Endodermal cell (in vitro differentiated cells): ENCODE results near the gene ACKR4. TPM values are rescaled to one million over a fixed set of nuclear protein-coding genes. Genes with fewer than 3 reads are reported as not detected.

ENCODE experiments used
- DNase-seq: peaks from one replicate; pipeline ENCODE4 v3.0.0-alpha.2; 2017
- H3K27ac ChIP-seq: 2 replicates; pipeline ENCODE4 v1.5.1; 2013; ENCODE audit warnings: mild to moderate bottlenecking, low read depth, low read length, moderate library complexity
- H3K27me3 ChIP-seq: 2 replicates; pipeline ENCODE4 v1.6.1; 2013; ENCODE audit warnings: mild to moderate bottlenecking, low read length, moderate library complexity; ENCODE audit not compliant: insufficient read depth, control insufficient read depth, poor library complexity, severe bottlenecking
- H3K36me3 ChIP-seq: 2 replicates; pipeline ENCODE4 v1.7.0; 2013; ENCODE audit warnings: mild to moderate bottlenecking, low read length, moderate library complexity; ENCODE audit not compliant: control insufficient read depth, insufficient read depth
- H3K4me1 ChIP-seq: one replicate; pipeline ENCODE4 v1.7.0; 2013; ENCODE audit warnings: low read length; ENCODE audit not compliant: control insufficient read depth, insufficient read depth
- H3K4me3 ChIP-seq: 2 replicates; pipeline ENCODE4 v1.5.1; 2013; ENCODE audit warnings: mild to moderate bottlenecking, low read length, moderate library complexity
- H3K9ac ChIP-seq: 2 replicates; pipeline ENCODE4 v1.6.1; 2013; ENCODE audit warnings: mild to moderate bottlenecking, low read length, moderate library complexity; ENCODE audit not compliant: poor library complexity, severe bottlenecking; ENCODE audit errors: extremely low read depth
- H3K9me3 ChIP-seq: 2 replicates; pipeline ENCODE4 v1.6.1; 2013; ENCODE audit warnings: mild to moderate bottlenecking, low read length, moderate library complexity; ENCODE audit not compliant: control insufficient read depth
- H3K27ac Mint-ChIP-seq: 2 replicates; pipeline ENCODE4 v1.8.0; 2020; ENCODE audit warnings: mixed read lengths
- H3K27me3 Mint-ChIP-seq: 2 replicates; pipeline ENCODE4 v1.8.0; 2021; ENCODE audit warnings: mild to moderate bottlenecking, mixed read lengths; ENCODE audit not compliant: insufficient read depth
- H3K36me3 Mint-ChIP-seq: 2 replicates; pipeline ENCODE4 v1.8.0; 2020; ENCODE audit warnings: low read depth, mixed read lengths
- H3K4me1 Mint-ChIP-seq: 2 replicates; pipeline ENCODE4 v1.8.0; 2020; ENCODE audit warnings: mixed read lengths
- H3K4me3 Mint-ChIP-seq: 2 replicates; pipeline ENCODE4 v1.8.0; 2020; ENCODE audit warnings: mild to moderate bottlenecking, moderate library complexity, mixed read lengths
- H3K9me3 Mint-ChIP-seq: 2 replicates; pipeline ENCODE4 v1.8.0; 2020; ENCODE audit warnings: mild to moderate bottlenecking, mixed read lengths
- WGBS, 2 experiments: methylation state at CpG; one replicate each; pipeline versions ENCODE4 v1.1.5 to v1.1.7; 2013; ENCODE audit warnings: missing lambda C conversion rate in 2 of 2, mixed read lengths in 1 of 2; ENCODE audit not compliant: insufficient coverage in 1 of 2, insufficient read length in 1 of 2; 5-methylcytosine and 5-hydroxymethylcytosine counted together
- total RNA-seq, 2 donors: library from RNA; stranded (reverse); fragmentation: NEBNext Ultra II Directional in 1 of 2; extraction: Animal tissue kit (Norgen Biotek cat#: 25700) in 1 of 2; gene quantifications; 2 replicates in 1 of 2; 3 replicates in 1 of 2; pipeline ENCODE4 v1.2.1, GENCODE V29; 2021
- TF ChIP-seq, protein P1 (sequence below): fragments of 200-600 bp; sonication (generic); conservative IDR thresholded peaks from 2 replicates; pipeline ENCODE4 v1.5.0; 2021; ENCODE audit warnings: antibody characterized with exemption, mild to moderate bottlenecking

Gene ACKR4
- total RNA-seq, 2 donors from 2014 or later, result not detected

- peaks cover 3% of the 10 kb centered on the region for H3K9me3 Mint-ChIP-seq
- TF ChIP-seq, protein P1, sequence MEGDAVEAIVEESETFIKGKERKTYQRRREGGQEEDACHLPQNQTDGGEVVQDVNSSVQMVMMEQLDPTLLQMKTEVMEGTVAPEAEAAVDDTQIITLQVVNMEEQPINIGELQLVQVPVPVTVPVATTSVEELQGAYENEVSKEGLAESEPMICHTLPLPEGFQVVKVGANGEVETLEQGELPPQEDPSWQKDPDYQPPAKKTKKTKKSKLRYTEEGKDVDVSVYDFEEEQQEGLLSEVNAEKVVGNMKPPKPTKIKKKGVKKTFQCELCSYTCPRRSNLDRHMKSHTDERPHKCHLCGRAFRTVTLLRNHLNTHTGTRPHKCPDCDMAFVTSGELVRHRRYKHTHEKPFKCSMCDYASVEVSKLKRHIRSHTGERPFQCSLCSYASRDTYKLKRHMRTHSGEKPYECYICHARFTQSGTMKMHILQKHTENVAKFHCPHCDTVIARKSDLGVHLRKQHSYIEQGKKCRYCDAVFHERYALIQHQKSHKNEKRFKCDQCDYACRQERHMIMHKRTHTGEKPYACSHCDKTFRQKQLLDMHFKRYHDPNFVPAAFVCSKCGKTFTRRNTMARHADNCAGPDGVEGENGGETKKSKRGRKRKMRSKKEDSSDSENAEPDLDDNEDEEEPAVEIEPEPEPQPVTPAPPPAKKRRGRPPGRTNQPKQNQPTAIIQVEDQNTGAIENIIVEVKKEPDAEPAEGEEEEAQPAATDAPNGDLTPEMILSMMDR, result no peak
- H3K27me3 ChIP-seq, result no peaks in the 10 kb centered on the region
- H3K9ac ChIP-seq, result no peak overlapping the region
- H3K4me3 Mint-ChIP-seq, result no peak overlapping the region
- no peak for DNase-seq
- peaks cover 2% of the 10 kb centered on the region for H3K36me3 Mint-ChIP-seq
- no peaks in the 10 kb centered on the region for H3K4me1 ChIP-seq
- H3K4me1 Mint-ChIP-seq, result peaks cover 5% of the 10 kb centered on the region
- no peak overlapping the region for H3K27ac Mint-ChIP-seq
- no peak overlapping the region for H3K27ac ChIP-seq
- H3K27me3 Mint-ChIP-seq, result no peaks in the 10 kb centered on the region
- 93 to 100% methylated on average over 1 to 3 of the region's 3 CpGs for WGBS, 2 experiments
- H3K9me3 ChIP-seq, result no peaks in the 10 kb centered on the region
- no peak overlapping the region for H3K4me3 ChIP-seq
- H3K36me3 ChIP-seq, result no peaks in the 10 kb centered on the region
Observed at GRCh38 chr3:132550579-132551305, 46.3 kb upstream of the ACKR4 start.

GRCh38 chr3:132553826-132554225 is 43.2 kb upstream of the ACKR4 start:
- no peak overlapping the region for H3K27ac Mint-ChIP-seq
- H3K27me3 Mint-ChIP-seq, result no peaks in the 10 kb centered on the region
- WGBS, 2 experiments, result 93 to 96% methylated on average over 5 to 6 of the region's 6 CpGs

DNA sequence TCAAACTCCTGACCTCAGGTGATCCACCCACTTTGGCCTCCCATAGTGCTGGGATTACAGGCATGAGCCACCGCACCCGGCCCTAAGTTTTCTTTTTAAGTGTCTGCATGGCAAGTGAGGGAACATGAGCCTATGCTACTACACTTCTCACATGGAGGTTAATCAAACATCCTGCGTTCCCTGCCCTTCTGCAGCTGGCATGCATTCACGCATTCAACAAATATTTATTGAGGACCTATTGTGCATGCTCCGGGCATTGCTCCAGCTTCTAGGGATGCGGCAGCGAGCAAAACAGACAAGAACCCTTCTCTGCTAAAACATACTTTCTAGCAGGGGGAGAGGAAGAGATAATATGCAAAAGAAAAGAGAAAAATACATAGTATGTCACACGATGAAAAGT is 42.6 kb upstream of the ACKR4 start:
- H3K9me3 ChIP-seq, result no peaks in the 10 kb centered on the region
- Mint-ChIP-seq H3K4me1 (peaks cover 8% of the 10 kb centered on the region), H3K9me3 (no peaks in the 10 kb centered on the region), H3K27ac (no peak overlapping the region), H3K27me3 (no peaks in the 10 kb centered on the region), H3K36me3 (peaks cover 4% of the 10 kb centered on the region), H3K4me3 (no peak overlapping the region)
- TF ChIP-seq, protein P1, result no peak
- WGBS, 2 experiments, result 67 to 85% methylated on average over 2 to 8 of the region's 8 CpGs
- no peak overlapping the region for H3K27ac ChIP-seq
- H3K9ac ChIP-seq, result no peak overlapping the region
- no peak overlapping the region for H3K4me3 ChIP-seq
- DNase-seq, result no peak
- H3K4me1 ChIP-seq, result no peaks in the 10 kb centered on the region
- no peaks in the 10 kb centered on the region for H3K36me3 ChIP-seq
- H3K27me3 ChIP-seq, result no peaks in the 10 kb centered on the region

More at GRCh38 chr3:132553826-132554225, 43.2 kb upstream of the ACKR4 start:
- no peaks in the 10 kb centered on the region for H3K9me3 ChIP-seq
- H3K4me1 ChIP-seq, result no peaks in the 10 kb centered on the region
- TF ChIP-seq, protein P1, result no peak
- Mint-ChIP-seq H3K9me3 (peaks cover 1% of the 10 kb centered on the region), H3K4me3 (no peak overlapping the region), H3K36me3 (peaks cover 2% of the 10 kb centered on the region), H3K4me1 (peaks cover 8% of the 10 kb centered on the region)
- no peak overlapping the region for H3K27ac ChIP-seq
- no peak for DNase-seq
- H3K4me3 ChIP-seq, result no peak overlapping the region
- no peak overlapping the region for H3K9ac ChIP-seq
- no peaks in the 10 kb centered on the region for H3K27me3 ChIP-seq
- no peaks in the 10 kb centered on the region for H3K36me3 ChIP-seq
